H9 (cell line): ENCODE data around the gene TBL1X. TPM values are rescaled to one million over a fixed set of nuclear protein-coding genes. Genes with fewer than 3 reads are reported as not detected.

Experiments used
- DNase-seq: peaks from one replicate; pipeline ENCODE4 v3.0.0-alpha.2; 2017
- H2AFZ ChIP-seq: one replicate; pipeline ENCODE4 v1.6.1; 2013; ENCODE audit warnings: mild to moderate bottlenecking, low read length, control low read depth, moderate library complexity
- H2AK5ac ChIP-seq: 2 replicates; pipeline ENCODE4 v1.6.1; 2013; ENCODE audit warnings: low read length, control low read depth, mixed read lengths; ENCODE audit not compliant: insufficient read length
- H2BK120ac ChIP-seq: one replicate; pipeline ENCODE4 v1.6.1; 2013; ENCODE audit warnings: low read depth, mild to moderate bottlenecking, low read length, control low read depth, inconsistent platforms; ENCODE audit not compliant: poor library complexity, severe bottlenecking
- H2BK12ac ChIP-seq: 2 replicates; pipeline ENCODE4 v1.6.1; 2013; ENCODE audit warnings: low read length, control low read depth, mixed read lengths, low read depth; ENCODE audit not compliant: insufficient read length
- H2BK15ac ChIP-seq: 2 replicates; pipeline ENCODE4 v1.6.1; 2013; ENCODE audit warnings: low read depth, low read length, control low read depth
- H2BK20ac ChIP-seq: one replicate; pipeline ENCODE4 v1.6.1; 2013; ENCODE audit warnings: low read depth, mild to moderate bottlenecking, low read length, control low read depth, inconsistent platforms; ENCODE audit not compliant: poor library complexity, severe bottlenecking
- H2BK5ac ChIP-seq: 2 replicates; pipeline ENCODE4 v1.6.1; 2013; ENCODE audit warnings: low read length, control low read depth, mixed read lengths; ENCODE audit not compliant: insufficient read length
- H3K14ac ChIP-seq: 2 replicates; pipeline ENCODE4 v1.6.1; 2013; ENCODE audit warnings: low read length, control low read depth; ENCODE audit not compliant: insufficient read depth
- H3K18ac ChIP-seq: 2 replicates; pipeline ENCODE4 v1.6.1; 2013; ENCODE audit warnings: low read depth, mild to moderate bottlenecking, mixed read lengths, low read length, control low read depth; ENCODE audit not compliant: insufficient read length
- H3K23ac ChIP-seq: 2 replicates; pipeline ENCODE4 v1.6.1; 2013; ENCODE audit warnings: low read length, control low read depth, mixed read lengths, low read depth; ENCODE audit not compliant: insufficient read length
- H3K23me2 ChIP-seq: 2 replicates; pipeline ENCODE4 v1.6.1; 2013; ENCODE audit warnings: low read depth, mild to moderate bottlenecking, mixed read lengths, low read length, control low read depth; ENCODE audit not compliant: insufficient read length, poor library complexity, severe bottlenecking
- H3K27ac ChIP-seq: 2 replicates; pipeline ENCODE4 v1.5.1; 2013; ENCODE audit warnings: low read length, control low read depth, mixed read lengths, low read depth; ENCODE audit not compliant: insufficient read length
- H3K27me3 ChIP-seq: 2 replicates; pipeline ENCODE4 v1.6.1; 2013; ENCODE audit warnings: low read length, control low read depth, inconsistent platforms; ENCODE audit not compliant: insufficient read depth
- H3K4ac ChIP-seq: 2 replicates; pipeline ENCODE4 v1.6.1; 2013; ENCODE audit warnings: low read depth, mild to moderate bottlenecking, control low read depth, inconsistent platforms, low read length, moderate library complexity
- H3K4me1 ChIP-seq: 2 replicates; pipeline ENCODE4 v1.6.1; 2013; ENCODE audit warnings: low read length, control low read depth, inconsistent platforms; ENCODE audit not compliant: insufficient read depth
- H3K4me2 ChIP-seq: 2 replicates; pipeline ENCODE4 v1.6.1; 2013; ENCODE audit warnings: low read length, control low read depth, mixed read lengths; ENCODE audit not compliant: insufficient read length, insufficient read depth
- H3K56ac ChIP-seq: 2 replicates; pipeline ENCODE4 v1.6.1; 2013; ENCODE audit warnings: low read depth, mild to moderate bottlenecking, mixed read lengths, low read length, control low read depth; ENCODE audit not compliant: insufficient read length
- H3K79me1 ChIP-seq: 2 replicates; pipeline ENCODE4 v1.6.1; 2013; ENCODE audit warnings: low read depth, mild to moderate bottlenecking, moderate library complexity, low read length, control low read depth, inconsistent platforms; ENCODE audit not compliant: insufficient read depth, poor library complexity, severe bottlenecking
- H3K79me2 ChIP-seq: 2 replicates; pipeline ENCODE4 v1.6.1; 2013; ENCODE audit warnings: low read length, control low read depth, inconsistent platforms; ENCODE audit not compliant: insufficient read depth
- H3K9ac ChIP-seq: 2 replicates; pipeline ENCODE4 v1.6.1; 2013; ENCODE audit warnings: low read length, control low read depth, mixed read lengths; ENCODE audit not compliant: insufficient read length; ENCODE audit errors: extremely low read depth
- H3K9me3 ChIP-seq: one replicate; pipeline ENCODE4 v1.6.1; 2013; ENCODE audit warnings: low read depth, low read length, inconsistent platforms; ENCODE audit not compliant: control insufficient read depth
- H3T11ph ChIP-seq: one replicate; pipeline ENCODE4 v1.6.1; 2013; ENCODE audit warnings: mild to moderate bottlenecking, low read length, control low read depth, inconsistent platforms
- H4K20me1 ChIP-seq: one replicate; pipeline ENCODE4 v1.6.1; 2013; ENCODE audit not compliant: control insufficient read depth, insufficient read length, insufficient read depth
- H4K5ac ChIP-seq: 2 replicates; pipeline ENCODE4 v1.6.1; 2013; ENCODE audit warnings: low read depth, mild to moderate bottlenecking, mixed read lengths, low read length, control low read depth; ENCODE audit not compliant: insufficient read length
- H4K8ac ChIP-seq: replicated peaks from 2 replicates; pipeline ENCODE4 v1.6.1; 2013; ENCODE audit warnings: low read length, control low read depth, mixed read lengths, low read depth; ENCODE audit not compliant: insufficient read length
- H4K91ac ChIP-seq: 2 replicates; pipeline ENCODE4 v1.6.1; 2013; ENCODE audit warnings: low read depth, mild to moderate bottlenecking, moderate library complexity, mixed read lengths, low read length, control low read depth; ENCODE audit not compliant: insufficient read length
- H3K27ac Mint-ChIP-seq, 3 experiments: 2 replicates in 2 of 3; 3 replicates in 1 of 3; pipeline ENCODE4 v1.8.0; 2020 to 2021; ENCODE audit warnings: mixed read lengths in 3 of 3, mild to moderate bottlenecking in 1 of 3, moderate library complexity in 1 of 3
- H3K27me3 Mint-ChIP-seq: 2 replicates; pipeline ENCODE4 v1.8.0; 2021; ENCODE audit warnings: low read depth, mild to moderate bottlenecking, moderate library complexity, mixed read lengths
- H3K36me3 Mint-ChIP-seq, 3 experiments: 2 replicates in 2 of 3; 3 replicates in 1 of 3; pipeline ENCODE4 v1.8.0; 2020 to 2021; ENCODE audit warnings: low read depth in 3 of 3, mixed read lengths in 3 of 3; ENCODE audit not compliant: insufficient read depth in 1 of 3
- H3K4me1 Mint-ChIP-seq, 2 experiments: 2 replicates each; pipeline ENCODE4 v1.8.0; 2020; ENCODE audit warnings: mixed read lengths in 2 of 2
- H3K4me3 Mint-ChIP-seq, 2 experiments: 2 replicates in 1 of 2; 3 replicates in 1 of 2; pipeline ENCODE4 v1.8.0; 2020 to 2021; ENCODE audit warnings: mild to moderate bottlenecking in 2 of 2, mixed read lengths in 2 of 2, moderate library complexity in 1 of 2
- H3K9me3 Mint-ChIP-seq, 2 experiments: 2 replicates in 1 of 2; 3 replicates in 1 of 2; pipeline ENCODE4 v1.8.0; 2020; ENCODE audit warnings: mild to moderate bottlenecking in 2 of 2, mixed read lengths in 2 of 2, moderate library complexity in 1 of 2
- CTCF ChIP-seq: fragments of 200-600 bp; sonication (generic); conservative IDR thresholded peaks from 3 replicates; pipeline ENCODE4 v1.8.0; 2021; ENCODE audit warnings: antibody characterized with exemption, mild to moderate bottlenecking
- WGBS: extraction: QIAGEN DNeasy Blood & Tissue Kit; methylation state at CpG from one replicate; pipeline ENCODE4 v1.1.7; 2013; ENCODE audit warnings: missing lambda C conversion rate, low lambda C conversion rate, mixed read lengths; ENCODE audit not compliant: insufficient read length; ENCODE audit errors: extremely low coverage; 5-methylcytosine and 5-hydroxymethylcytosine counted together
- total RNA-seq: library from RNA; stranded (reverse); gene quantifications from 2 replicates; pipeline ENCODE4 v1.2.1, GENCODE V29; 2021

The TBL1X gene
- total RNA-seq, 1 experiment from 2014 or later: 24.1 TPM

GRCh38 chrX:9465380-9466123, 694 bp downstream of the TBL1X start:
- Histone ChIP-seq H4K5ac (no peak overlapping the region), H3K79me2 (peaks cover 4% of the 10 kb centered on the region; the same call in 1 of the 2 replicates), H3K4ac (0 out of 2 replicates have a peak overlapping the region, but pooled peaks have one; percentile 46), H4K91ac (no peak overlapping the region), H3K14ac (peak overlapping the region; percentile 94), H3K56ac (no peak overlapping the region), H3K27ac (no peak overlapping the region), H2BK5ac (no peak overlapping the region), H3T11ph (no peak overlapping the region), H2BK120ac (no peak overlapping the region), H3K18ac (peak overlapping the region; percentile 71), H4K8ac (no peak overlapping the region), H2AK5ac (no peak overlapping the region), H3K23me2 (peaks cover 20% of the 10 kb centered on the region), H2BK20ac (no peak overlapping the region), H4K20me1 (no peaks in the 10 kb centered on the region), H3K79me1 (no peaks in the 10 kb centered on the region), H3K9me3 (no peaks in the 10 kb centered on the region), H3K23ac (no peak overlapping the region), H2AFZ (no peak overlapping the region), H3K27me3 (no peaks in the 10 kb centered on the region; the same call in 1 of the 2 replicates), H2BK12ac (no peak overlapping the region), H3K9ac (peak overlapping the region; percentile 43), H3K4me2 (peak overlapping the region; percentile 58), H3K4me1 (peaks cover 9% of the 10 kb centered on the region), H2BK15ac (no peak overlapping the region)
- no peak overlapping the region for H3K27ac Mint-ChIP-seq
- H3K36me3 Mint-ChIP-seq: peaks cover 4 to 19% (median 11%) of the 10 kb centered on the region in 3 experiments
- WGBS: no CpG with 5 or more reads among the region's 87 CpGs
- no peak for TF ChIP-seq CTCF
- H3K27me3 Mint-ChIP-seq: peaks cover 22% of the 10 kb centered on the region
- peak overlapping the region; percentile 55 to 85 for H3K4me3 Mint-ChIP-seq
- no peak for DNase-seq
- H3K9me3 Mint-ChIP-seq: peaks cover 5 to 38% of the 10 kb centered on the region in 2 experiments; a peak in 4 of 5 replicates
- peaks cover 18 to 32% of the 10 kb centered on the region in 2 experiments for H3K4me1 Mint-ChIP-seq
